ENCODE measurements around the gene SORCS1. TPM values are rescaled to one million over a fixed set of nuclear protein-coding genes. Genes with fewer than 3 reads are reported as not detected.

Gene SORCS1
- total RNA-seq, 1 donor from 2014 or later, result 0.12 TPM

DNA sequence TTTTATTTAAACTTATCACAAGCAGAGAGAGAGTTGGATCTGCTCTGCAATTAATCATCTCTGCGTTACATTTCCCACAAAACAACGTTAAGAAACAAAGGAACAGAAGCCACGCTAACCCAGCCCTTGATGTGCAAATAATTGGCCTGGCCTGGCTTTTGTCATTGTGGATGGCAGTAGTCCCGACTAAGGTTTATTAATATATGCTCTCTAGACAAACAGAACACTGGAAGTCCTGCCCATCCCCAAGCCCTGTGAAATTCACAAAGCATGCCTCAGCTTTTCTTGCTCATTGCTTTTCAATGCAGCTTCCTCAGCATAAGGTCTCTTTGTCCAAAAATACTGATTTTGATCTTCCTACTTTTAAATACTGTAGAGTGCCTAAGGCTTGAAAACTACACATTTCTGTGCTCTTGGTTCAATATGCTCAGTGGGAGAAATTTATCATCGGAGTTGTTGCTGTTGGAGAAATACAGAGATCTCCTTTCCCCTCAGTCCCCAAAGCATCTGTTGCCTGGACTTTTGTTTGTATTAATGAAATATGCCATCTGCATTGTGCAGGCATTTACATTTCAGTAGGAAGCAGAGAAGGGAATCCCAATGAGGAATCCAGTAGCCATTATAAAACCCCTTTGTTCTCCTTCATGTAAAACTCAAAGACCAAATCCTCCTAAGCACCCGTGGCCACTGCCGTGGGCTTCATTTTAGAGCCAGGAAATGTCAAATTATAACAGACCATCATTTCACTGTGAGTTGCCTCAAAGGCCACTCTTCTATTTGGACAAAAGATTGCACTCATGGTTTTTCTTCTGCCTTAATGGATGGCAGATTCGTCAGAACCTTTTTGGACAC lies 61.1 kb downstream of the SORCS1 start:
- no peak for ATAC-seq

DNA sequence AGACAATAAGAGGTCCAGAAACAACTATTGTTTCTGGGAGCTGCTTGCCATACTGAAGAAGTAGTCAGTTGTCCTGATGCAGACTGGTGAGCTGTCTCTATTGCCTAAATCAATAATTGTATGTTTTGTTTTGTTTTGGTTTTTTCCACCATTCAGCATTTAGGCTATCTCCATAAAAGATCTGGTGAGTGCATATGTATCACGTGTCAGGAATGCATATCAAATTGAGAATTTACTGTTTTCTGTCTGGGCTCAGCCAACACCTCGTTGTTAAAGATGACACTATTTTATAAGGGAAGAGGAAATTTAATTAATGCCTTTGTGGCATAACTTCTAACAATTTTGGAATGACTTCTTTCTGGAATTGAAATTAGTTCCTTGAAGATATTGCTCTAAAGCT lies 66.2 kb downstream of the SORCS1 start:
- ATAC-seq, result no peak

DNA sequence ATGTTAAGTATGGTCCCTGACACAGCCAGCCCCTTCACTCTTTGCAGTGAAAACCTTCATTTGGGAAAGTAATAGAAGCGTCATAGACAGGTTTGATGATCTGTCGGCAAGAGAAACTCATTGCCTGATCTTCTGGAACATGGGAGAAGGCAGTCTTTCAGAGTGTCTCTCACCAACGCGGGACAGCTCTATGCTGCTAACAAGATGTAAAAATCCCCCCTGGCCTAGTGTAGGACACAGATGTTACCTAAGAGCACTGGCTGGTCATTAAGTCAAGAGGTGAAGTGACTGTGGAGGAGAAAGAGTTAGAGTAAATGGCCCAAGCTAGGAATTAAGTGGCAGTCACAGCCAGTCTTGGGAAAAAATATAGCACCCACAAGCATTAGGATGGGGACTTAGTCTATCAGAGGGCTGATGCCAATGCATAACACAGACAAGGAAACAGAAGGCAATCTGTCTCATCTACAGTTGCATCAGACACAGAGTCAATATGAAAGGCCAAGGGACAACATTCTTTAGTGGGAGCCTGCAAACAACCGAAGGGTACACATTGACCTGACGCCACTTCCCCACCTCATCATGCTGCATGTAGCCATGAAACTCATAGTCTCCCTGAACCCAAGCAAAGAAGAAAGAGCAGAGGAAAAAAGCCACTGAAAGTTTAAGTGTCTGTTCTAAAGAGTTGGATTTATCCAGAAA lies 69.5 kb downstream of the SORCS1 start:
- ATAC-seq, result no peak

DNA sequence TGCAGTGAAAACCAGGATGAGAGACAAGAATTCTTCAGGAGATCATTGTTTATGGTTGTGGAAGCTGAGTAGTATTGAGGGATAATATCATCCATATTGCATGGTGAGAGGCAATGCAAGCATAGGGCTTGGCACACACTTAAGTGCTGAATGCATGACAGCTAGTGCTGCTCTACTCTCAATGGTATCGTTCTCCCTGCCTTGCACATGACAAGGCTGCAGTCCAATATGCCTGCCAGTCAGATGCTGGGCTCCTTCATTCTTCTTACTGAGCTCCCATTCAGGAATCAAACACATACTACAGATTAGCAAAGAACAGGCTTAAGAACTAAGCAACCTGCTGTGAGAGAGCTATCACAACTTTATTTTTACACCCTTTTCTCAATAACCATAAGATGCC lies 72.2 kb downstream of the SORCS1 start:
- ATAC-seq, result no peak

DNA sequence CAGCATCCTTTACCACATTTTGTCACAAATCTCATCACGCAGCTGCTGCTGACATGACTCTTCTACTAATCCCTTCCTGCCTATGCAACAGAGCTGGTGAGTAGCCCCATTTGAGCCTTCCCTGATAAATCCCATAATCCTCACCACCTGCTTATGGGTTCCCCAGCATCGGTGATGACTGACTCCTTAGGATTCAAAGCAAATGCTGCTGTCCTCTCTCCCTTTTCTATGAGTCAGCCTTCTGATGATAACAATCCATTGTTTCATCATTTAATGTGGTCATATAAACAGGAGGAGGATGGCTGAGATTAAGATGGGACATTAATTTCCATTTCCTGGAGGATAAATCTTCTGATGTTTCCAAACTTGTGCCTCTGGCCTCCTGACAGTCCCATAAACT lies 73.4 kb downstream of the SORCS1 start:
- ATAC-seq, result no peak

DNA sequence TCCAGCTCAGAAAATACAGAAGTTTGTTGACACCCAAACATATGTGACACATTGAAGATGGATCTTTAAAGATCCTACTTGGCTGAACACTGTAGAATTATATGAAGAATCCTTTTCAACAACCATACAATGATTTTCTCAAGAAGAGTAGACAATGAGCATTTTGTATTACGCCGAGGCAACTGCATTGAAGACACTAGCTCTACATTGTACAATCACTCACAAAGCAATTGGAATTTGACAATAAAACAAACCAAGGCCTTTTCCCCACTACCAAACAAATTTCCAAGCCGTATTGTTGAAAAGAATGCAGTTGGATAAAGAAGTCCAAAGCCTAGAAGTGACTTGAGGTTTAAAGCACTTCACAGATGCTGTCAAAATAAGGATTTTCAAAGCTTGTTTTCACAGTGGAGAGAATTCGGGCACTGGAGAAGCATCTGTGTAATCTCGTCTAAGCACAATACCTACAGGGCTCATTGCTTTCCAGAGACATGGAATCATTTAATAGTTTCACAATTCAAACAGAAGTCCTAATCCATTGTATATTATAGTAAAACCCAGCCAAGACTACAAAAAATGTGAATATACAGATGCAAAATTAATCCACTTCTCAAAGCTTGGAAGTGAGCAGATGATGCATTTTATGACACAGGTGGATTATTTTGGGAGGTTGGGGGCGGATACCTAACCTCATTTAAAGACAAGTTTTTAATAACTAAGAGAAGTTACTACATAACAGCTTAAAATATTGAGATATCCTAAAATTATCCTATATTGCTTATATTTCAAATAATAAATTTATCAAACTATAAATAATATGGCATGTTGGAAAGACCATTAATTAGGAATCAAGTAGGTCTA lies 78.6 kb downstream of the SORCS1 start:
- no peak for ATAC-seq

DNA sequence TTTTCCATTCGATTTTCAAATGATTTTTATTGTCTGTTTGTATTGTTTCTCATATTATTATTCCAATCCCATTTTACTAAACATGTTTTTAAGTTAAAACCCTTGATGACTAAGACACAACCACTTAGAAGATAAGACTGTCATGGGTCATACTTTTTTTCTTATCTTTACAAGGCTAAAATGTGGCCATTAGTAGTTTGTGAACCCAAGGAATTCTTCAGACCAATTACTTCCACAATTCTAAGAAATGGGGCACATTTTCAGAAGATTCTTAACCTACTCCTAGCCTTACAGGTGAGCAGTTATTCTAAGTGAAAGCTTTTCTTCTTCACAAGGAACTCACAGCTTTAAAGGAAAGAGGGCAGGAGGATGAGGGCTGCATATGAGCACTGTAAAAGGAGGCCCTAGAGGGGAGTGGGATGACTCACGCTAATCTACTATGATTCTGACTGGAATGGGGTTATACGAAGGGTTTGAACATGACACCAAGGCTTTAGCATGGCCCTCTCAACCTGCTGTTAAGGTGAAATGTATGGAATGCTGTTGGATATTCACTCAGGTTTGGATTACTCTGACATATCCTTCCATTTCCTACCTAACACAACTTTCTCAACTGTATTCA lies 81.0 kb downstream of the SORCS1 start:
- ATAC-seq, result no peak

DNA sequence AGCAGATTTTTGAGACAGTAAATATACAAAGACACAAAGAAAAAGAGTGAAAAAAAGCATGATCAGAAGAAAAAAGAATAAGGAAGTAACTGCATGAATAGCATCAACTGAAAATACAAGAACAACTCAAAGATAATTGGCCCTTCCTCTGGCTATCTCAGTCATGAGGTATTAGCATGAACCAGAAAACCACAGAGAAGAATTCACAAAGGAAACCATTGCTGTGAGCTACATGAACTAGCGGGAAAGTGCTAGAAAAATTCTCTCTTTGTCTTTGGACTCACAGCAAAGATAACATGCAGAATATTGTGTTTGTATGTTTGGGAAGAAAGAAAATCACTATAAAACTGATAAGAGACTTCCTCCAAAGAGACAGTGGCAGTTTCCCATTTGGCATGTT lies 82.9 kb downstream of the SORCS1 start:
- no peak for ATAC-seq

DNA sequence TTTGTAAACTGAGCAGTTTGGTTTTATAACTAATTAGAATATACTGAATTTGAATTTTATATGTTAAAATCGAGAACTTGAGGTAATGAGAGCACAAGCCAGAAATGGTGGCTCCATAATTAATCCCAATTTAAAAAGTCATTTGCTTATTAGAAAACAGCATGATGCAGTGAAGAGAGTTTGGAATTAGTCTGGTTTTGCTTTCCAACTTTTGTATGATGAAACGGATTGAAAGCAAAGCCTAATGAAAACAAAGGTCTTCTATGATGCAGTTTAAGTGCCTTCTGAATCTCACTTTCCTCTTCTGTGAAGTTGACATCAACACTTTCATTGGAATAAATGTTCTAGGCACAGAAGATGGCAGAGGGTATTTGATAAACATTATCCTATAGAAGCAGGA lies 89.4 kb downstream of the SORCS1 start:
- ATAC-seq, result no peak

DNA sequence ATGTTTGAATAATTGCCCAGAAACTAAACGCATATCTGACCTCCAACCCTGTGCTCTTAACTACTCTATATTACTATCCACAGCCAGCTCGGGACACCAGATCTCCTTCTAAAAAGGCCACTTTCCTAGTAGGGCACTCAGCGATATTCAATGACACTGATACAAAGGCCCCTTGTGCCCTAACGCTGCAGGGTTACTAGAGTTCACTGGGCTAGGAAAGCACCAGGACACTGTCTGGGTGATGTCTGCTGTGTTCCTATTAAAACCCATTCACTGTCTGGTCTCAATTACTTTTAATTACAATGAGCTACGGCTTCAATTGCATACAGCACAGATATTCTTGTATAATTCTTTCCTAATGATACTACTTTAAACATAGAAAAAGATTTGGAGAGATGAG lies 91.7 kb downstream of the SORCS1 start:
- ATAC-seq, result no peak

DNA sequence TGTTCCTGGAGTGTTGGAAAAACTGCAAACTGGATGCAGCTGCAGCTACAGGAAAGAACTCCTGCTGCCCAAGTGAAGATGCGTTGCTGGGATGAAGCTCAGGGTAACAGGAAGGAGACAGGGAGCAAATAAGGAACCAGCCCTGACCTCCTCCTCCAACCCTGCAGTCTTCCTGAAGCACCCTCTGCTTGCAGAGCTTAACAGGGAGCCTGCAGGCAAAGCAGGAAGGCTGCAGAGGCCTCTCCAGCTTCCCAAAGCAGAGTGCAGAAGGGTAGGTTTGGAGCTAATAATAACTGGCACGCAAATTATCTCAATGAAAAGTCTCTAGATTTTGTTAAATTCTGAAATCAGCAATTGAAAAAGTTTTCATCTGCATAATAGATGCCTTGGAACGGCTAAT lies 92.5 kb downstream of the SORCS1 start:
- no peak for ATAC-seq

DNA sequence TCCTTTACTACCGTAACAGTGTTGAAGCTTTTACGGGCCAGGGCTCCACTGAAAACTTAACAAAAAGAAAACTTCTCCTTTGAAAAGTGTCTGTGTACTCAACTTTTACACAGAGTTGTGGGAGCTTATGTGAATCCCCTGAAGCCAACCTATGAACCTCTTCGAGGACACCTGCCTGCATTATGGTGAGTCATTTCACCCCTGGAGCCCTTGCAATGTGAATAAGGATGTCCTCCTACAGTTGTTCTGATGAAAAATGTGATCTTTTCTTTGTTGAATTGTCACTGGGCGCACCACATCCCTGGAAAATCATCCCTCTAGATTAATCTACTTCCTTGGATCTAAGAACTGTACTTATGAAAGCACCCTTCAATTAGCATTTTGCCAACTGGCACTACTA lies 93.2 kb downstream of the SORCS1 start:
- no peak for ATAC-seq

DNA sequence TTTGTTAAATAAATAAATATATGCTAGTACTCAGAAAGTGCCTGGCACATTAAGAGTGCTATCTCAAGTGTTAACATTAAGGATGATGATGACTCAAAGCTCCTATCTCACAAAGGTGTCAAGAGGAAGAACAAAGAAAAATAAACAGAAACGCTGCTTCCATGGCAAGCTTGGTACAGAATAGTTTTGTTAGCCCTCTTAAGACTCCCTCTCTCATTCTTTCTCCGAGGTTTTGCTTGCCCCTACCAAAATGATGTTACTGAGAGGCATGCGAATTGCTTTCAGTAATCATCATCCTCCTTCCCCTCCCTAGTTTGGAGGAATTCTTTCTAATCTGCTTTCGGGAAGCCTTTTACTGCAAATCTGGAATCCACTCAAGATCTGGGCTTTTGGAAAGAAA lies 96.7 kb downstream of the SORCS1 start:
- no peak for ATAC-seq

DNA sequence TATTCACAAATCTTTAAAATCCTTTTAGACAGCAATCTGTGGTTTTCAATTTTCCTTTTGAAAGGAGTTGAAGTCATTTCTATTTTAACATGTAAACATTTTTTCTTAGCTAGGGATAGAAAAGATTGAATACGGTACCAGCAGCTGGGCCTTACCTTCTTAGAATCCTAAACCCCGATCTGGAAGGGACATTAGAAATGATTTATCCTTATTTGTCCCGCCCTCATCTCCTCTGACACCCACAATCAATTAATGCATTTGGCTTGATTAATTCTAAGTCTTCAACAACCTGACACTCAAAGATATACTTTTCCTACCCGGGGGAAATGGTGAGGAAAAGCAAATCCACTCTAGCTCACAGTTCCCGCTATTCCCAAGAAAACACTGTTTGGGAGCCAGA lies 100.4 kb downstream of the SORCS1 start:
- no peak for ATAC-seq

DNA sequence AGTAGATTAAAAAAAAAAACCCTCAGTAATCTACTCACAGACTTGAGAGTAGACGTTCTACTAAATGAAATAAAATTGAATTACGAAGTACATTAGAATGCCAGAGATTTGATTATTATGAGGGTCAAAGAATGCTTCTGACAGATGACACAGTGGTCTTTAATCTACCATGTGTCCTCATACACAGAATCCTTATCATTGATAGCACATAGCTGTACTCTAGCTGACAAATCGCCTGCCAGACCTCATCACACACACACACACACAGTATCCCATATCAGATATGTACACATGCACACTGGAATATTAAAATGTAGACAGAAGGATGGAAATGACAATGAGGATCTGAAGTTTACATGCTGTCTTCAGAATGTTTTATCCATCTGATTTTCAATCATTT lies 104.6 kb downstream of the SORCS1 start:
- ATAC-seq, result no peak

DNA sequence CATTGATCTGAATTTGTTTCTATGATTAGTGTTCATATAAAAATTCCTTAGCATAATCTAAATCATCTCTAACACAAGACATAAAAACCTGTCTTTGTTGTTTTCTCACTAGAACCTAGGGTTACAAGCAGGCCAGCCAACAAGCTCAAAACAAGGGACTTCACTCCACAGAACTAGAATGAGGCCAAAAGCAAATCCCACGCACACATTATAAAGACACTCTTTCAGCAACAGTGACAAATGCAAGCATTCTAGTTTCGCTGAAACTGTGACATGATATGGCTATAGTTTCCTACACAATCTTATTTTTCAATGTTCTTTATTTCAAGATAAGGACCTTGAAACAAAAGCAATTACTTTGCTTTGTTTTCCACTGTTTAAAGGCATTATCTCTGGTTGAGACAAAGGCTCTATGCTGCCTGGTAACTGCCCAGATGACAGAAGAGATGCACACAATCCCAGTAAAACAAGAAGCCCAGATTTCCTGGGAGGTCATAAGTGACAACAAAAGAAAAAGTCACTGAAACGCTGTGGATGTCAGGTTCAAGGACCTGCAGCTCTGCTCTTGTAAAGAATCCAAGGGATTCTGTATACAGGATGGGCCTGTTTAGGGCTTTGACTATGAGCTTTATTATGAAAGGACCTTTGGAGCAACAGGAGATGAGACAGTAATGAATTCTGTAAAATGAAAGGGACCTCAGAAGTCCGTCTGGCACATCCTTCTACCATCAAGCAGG lies 105.3 kb downstream of the SORCS1 start:
- no peak for ATAC-seq

DNA sequence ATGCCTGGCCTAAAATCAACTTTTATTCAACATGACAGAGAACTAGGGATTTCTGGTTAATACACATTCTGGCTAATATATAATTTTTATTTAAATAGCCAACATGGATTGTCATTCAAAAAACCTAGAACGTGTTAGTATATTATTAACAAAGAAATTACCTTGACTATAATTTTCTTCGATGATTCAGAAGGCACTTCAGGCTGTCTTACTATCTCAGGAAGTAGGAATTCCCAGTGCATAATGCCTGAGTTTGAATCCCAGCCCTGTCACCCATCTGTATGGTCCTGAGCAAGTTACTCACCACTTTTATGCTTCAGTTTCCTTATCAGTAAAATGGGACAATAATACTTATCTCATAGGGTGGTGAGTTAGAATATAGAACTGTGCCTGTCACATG lies 106.2 kb downstream of the SORCS1 start:
- ATAC-seq, result no peak

DNA sequence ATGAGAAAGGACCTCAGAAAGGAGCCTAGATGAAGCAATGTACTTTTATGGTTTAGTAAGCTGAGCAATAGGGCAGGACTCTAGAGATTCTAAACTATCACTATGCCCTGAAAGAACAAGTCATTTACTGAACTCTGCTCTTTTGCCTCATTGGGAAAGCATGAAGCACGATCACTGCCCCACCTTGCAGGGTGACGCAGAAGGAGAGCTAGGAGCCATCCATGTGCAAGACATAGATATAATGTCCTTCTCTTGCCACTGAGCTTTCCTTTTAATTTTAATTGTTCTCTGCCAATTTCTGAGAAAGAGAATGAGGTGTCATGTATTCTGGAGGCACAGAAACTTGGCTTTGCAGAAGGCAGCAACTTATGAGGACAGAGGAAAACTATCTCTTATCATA lies 108.3 kb downstream of the SORCS1 start:
- no peak for ATAC-seq

DNA sequence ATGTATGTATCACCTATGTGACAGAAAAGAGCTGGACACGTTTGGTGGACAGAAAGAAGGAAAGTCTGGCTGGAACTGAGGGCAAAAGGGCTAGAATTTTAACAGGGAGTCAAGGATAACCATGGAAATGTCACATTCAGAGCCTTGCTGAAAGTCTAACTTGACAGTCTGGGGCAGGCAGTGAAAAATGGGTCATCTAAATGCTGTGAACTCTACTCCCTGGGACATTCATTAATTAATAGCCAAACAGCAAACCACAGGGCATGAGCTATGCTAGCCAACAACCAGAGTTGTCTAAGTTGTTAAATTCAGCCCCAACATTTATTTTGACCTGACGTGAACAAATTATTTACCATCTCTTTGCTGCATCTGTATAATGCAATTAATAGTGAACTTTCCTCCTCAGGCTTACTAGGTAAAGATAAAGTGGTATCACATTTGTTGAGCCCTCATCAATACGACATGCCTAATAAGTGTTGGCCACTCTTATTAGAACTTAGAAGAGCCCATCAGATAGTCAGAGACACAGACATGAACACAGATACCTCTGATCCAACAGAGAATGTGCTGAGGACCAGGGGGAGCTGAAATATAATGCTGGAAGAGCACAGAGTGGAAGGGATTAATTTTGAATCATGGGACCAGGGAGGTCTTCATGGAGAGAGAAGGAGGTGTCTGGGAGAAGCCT lies 109.9 kb downstream of the SORCS1 start:
- no peak for ATAC-seq

DNA sequence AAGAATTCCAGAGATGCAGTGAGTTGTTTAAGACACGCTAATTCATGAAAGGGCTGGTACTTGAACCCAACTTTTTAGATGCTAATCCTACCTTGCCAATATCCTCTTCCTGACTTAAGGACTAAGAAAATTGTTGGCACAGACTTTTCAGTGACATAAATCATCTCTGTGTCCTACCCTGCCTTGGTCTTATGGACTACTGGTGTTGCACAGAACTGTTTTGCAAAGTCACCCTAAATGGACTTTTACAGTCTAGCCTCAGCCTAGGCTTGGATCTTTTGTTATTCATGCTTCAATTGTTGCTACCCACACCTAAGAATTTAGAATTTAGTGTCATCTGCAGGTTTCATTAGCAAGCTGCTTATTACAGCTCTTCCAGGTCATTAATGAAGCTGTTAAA lies 112.7 kb downstream of the SORCS1 start:
- no peak for ATAC-seq

DNA sequence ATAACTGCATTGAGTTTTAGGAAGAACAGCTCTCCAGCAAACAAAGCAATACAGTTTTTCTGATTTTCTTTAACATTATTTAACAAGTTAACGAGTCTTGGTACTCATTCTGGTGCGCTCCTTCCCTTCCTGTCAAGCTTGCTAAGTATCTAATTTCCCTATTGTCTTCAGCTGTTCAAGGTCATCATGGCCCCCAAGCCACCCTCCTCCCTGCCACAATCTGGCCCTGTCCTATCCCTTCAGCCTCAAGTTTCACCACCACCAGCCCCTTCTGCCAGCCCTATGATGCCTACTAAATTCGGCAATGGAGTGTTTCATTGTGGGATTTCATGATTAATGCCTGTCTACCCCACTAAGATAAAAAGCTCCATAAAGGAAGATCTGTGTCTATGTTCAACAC lies 121.0 kb downstream of the SORCS1 start:
- ATAC-seq, result no peak

All from esophagus mucosa (tissue), 1 donor.